HG02870 (cell line): ENCODE results near the gene ARHGEF10L.

Source experiments
- ATAC-seq: cut with Tn5 transposase; IDR thresholded peaks from one replicate; pipeline ENCODE4 v1.9.1; 2021; ENCODE audit warnings: mild to moderate bottlenecking, moderate library complexity; ENCODE audit not compliant: unreplicated experiment

The ARHGEF10L gene

DNA sequence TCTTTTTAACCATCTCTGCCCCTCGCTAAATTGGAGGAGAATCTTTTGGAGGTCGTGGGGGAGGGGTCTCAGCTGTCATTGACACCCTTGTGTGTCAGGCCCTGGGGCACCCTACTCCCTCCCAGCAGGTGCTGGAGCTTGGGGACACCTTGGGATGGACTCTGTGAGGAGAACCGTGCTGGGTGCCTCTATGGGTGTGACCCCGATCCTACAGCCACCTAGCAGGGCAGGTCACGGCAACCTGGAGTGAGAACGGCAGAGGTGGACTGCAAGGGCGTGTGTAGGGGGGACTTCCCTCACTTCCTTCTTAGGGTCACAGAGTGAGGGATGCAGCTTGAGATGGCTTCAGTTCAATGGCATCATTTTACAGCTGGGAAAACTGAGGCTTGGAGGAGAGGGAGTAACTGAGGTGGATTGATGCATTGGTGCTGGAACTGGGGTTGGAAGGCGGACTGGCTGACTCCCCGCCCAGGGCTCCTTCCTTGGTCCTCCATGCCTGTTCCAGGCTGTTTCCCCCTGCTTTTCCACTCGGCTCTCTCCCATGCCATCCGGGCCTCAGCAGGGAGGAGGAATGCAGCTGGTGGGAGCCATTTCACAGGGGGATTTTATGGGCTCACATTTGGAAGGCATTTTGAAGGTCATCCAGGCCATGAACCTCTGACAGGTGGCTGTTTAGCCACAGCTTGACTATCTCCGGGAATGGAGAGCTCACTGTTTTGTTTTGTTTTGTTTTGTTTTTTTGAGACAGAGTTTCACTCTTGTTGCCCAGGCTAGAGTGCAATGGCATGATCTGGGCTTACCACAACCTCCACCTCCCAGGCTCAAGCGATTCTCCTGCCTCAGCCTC, 18.8 kb upstream of the ARHGEF10L start:
- no peak for ATAC-seq

DNA sequence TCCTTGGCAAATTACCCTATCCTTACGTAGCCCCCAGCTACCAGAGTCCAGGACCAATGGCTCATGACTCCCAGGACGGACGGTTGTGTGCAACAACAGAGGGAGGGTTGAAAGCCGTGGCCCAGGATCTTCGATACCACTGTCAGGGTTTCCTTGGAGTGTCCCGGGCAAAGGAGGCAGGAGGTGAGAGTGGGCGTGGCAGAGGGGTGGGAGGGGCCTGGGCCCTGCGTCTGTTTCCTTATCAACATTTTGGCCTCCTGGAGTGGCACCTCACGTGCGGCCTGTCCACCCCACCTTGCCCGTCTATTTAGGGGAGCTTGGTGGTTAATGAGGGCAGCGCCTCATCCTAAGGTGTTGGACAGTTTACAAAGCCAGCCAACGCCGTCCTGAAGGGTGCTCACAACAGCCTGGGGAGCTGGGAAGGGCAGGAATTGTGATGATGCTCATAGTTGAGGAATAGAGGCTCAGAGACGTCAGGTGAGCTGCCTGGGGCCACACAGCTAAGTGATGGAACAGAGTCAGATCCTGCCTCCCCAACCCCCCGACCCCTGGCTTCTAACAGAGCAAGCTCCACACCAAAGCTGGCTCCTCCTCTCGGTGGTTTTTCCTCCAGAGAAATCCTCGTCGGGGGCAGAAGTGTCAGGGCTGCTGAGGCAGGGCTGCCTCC, 17.4 kb upstream of the ARHGEF10L start:
- ATAC-seq, result no peak

DNA sequence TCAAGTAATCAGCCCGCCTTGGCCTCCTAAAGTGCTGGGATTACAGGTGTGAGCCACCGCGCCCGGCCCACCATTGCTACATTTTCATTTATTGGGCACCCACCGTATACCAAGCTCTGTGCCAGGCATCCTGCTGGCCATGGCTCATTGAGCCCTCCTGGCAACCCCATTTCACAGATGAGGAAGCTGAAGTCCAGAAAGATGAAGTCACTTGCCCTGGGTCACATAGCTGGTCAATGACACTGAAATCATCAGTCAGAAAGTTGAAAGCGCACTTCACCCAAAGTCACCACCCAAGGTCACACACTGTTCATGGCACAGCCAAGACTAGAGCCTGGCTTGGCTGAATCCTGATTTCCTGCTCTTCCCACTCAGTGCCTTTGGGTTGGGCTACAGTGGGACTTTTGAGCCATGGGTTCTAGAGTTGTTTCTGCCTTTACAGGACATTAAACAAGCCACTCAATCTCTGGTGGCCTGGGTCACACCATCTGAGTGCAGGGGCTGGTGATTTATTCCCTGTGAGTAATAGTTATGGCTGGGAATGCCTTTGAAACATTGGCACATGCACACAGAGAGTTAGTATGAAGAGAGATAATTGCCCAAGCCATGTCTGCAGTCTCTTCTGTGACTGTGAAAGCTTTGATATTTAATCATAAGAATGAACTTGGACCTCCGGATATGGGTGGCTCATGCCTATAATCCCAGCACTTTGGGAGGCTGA, 16.0 kb upstream of the ARHGEF10L start:
- no peak for ATAC-seq

DNA sequence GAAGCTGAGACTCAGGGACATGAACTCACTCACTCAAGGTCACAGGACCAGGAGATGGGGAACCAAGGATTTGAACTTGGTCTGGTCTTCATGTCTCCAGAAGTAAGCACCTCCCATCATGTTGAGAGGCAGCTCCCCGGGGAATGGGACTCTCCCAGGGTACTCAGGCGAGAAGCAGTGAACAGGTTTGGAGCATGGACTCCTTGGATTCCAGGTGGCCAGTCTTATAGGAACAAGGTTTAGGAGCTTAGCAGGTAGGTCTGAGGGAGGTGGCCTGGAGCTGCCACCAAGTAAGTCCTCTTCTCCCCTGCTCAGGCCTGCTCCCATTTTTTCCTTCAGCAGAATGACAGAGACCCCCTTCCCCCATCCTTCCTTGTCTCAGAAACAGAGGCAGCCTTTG, 14.9 kb upstream of the ARHGEF10L start:
- ATAC-seq, result no peak

DNA sequence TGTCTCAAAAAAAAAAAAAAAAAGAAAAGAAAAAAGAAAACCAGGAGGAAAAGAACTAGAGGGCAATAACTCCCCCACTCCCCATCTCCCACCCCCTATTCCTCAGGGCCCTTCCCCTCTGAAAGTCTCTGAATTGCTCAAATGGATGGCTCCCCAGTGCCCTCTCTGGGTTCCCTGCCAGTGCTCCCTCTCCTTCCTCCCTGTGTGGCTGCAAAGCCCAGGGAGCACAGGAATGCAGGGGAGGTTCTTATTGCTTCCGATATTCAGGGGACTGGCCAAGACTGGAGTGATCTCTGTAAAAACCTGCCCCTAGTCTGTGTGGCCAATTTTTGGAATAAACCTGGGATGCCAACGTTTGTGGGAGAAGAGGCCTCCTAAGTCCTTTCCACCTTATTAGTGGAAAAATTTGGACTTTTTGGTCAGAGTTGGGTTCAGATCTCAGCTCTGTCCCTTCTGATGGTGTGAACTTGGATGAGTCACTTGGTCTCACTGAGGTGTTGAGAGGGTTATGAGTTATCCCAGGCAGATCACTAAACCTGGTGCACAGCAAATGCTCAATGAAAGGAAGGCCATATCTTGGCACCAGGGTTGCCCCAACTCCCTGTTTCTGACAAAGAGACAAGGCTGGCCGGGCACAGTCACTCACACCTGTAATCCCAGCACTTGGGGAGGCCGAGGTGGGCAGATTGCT, 13.4 kb upstream of the ARHGEF10L start:
- ATAC-seq, result no peak

DNA sequence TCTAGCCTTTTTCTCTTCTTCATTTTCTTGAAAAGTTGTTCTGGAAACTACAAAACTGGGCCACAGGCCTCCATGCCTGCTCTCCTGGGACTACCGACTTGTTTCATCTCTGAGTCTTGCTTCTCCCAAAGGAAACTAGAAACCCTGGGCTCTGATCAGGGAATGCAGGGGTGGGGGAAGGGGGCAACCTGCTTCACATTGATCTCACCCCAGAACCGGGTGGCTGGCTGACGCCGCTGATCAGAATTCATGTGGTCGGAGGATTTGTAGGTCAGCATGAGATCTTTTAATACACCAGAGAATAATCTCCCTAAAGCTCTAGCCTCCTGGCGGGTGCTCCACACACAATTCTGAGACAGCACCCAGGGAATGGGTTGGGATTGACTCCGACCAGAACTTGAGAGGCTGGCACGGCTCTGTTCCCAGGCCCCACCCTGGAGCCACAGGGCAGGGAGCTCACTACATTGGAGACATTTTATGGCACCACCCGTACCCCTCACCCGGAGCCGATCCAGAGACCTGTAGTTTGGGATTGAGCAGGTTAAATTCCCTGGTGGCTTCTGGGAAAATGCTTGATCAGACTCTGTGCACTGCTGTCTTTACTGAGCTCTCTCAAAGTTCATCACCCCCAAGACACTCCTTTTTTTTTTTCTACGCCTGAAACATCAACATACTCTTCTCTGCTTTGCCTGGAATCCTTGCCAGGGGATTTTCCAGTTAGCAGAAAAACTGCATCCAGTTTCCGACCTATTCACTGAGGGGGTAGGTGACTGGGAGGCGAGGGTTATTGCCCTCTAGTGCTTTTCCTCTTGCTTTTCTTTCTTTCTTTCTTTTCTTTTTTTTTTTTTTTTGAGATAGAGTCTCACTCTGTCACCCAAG, 12.2 kb upstream of the ARHGEF10L start:
- ATAC-seq, result no peak

DNA sequence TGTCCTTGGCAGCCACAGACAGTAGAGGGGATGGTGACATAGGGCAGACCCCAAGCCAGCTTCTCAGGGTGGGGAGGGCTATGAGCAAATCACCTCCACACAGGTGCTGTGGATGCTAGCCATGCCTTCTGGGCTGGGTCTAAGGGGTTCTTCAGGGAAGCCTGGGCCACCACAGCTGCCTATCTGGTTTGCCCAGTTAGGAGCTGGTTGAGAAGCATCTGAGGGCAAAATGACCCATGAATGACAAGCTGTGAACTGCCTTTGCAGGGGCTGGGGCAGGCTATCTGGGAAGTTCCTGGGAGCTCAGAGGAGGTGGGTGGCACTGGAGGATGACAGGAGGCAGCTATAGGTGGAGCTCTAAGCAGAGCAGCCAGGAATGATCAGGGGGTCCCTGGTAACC, 10.1 kb upstream of the ARHGEF10L start:
- ATAC-seq, result no peak

DNA sequence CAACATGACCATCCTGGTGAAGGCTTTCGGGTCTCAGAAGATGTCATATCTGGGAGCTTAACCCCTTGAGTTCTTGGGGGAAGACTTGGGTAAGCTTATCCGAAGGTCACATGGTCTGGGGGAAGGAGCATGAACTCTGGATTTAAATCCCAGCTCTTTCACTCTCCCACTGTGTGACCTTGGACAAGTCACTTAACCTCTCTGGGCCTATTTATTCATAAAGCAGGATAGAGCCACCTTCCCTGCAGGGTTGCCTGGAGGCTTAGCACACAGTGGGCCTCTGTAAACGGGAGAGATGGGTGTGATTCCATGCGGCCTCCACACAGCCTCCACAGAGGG, 8.2 kb upstream of the ARHGEF10L start:
- ATAC-seq, result no peak

DNA sequence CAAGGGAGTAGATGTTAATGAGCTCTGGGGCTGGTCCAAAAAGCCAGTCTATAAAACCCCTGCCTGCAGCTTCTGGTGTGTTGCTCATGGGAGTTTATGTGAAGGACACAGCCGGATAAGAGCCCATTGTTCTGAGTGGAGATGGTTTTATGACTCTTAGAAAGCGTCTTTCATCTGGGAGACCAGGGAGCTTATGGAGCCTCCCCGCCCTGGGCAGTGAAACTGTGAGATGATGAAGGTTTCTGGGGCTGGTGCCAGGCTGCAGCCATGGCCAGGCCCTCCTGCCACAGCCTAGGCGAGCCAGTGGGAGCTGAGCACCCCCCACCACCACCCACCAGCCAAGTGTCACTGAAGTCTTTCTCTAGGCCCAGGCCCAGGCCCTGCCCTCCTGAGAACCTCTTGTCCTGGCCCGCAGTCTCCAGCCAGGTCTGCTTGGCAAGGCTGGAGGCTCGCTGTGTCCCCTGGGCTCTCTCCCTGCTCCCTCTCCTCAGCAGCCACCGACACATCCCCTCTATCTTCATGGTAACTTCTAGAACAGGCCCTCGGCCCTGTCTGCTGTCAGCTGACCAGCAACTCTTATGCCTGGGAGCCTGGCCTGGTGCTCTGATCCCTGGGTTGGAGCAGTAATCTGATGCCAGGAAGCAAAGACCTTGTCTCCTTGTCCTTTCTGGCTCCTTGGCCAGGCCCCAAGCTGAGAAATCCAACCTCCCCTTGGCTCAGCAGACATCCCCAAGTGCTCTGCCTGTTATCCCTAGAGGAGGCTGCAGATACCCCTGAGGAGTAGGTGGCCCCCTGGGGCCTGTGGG, 7.6 kb upstream of the ARHGEF10L start:
- no peak for ATAC-seq

DNA sequence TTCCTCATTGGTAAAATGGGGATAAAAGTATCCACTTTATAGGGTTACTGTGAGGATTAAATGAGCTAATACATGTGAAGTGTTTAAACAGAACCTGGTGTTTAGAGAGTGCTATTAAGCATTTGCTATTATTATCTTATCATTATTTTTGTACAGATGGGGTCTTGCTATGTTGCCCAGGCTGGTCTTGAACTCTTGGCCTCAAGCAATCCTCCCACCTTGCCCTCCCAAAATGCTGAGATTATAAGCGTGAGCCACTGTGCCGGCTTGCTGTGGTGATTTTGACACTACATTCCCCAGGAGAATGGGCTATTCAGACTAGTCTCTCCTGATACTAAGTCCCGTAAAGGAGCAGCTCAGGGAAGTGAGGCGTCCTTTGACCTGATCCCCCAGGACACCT, 6.3 kb upstream of the ARHGEF10L start:
- ATAC-seq, result no peak

DNA sequence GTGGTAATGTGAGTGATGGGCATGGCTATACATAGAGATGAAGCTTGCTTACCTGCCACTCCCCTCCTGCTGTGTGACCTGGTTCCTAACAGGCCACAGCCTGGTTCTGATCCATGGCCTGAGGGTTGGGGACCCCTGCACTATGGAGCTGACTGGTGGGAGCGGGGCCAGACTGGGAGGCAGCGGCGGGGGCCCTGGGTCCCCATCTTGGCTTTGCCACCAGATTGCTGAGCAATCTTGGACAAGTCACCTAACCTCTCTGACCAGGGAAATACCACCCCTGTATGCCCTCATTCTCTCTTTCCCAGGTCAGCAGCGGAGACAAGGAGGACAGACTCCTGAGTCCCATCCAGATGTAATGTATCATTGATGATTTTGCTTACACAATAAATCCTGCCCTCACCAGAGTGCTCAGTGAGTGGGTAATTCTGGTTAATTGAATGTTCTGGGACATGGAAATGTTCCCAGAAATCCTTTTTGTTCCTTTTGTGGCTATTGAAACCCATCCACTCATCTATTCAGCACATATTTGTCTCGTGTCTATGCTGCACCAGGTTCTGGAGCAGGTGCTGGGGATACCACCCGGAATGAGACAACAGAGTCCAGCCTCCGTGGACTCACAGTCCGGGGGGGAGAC, 4.1 kb upstream of the ARHGEF10L start:
- ATAC-seq, result no peak

DNA sequence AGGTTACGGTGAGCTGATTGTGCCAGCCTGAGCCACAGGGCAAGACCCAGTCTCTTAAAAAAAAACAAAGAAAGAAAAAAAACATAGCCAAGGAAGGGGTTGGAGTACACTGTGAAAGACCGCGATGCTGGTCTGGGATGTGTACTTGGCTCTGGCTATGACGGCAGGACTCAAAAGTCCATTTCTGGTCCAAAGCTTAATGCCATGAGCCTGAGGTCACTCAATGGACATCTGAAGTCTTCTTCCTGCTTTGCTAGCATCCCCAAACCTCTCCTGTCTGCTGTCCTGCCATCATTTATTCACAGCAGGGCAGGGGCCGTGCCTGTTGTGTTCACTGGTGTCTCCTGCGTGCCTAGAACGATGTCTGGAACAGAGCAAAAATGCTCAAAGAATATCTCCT, 1.5 kb upstream of the ARHGEF10L start:
- no peak for ATAC-seq

DNA sequence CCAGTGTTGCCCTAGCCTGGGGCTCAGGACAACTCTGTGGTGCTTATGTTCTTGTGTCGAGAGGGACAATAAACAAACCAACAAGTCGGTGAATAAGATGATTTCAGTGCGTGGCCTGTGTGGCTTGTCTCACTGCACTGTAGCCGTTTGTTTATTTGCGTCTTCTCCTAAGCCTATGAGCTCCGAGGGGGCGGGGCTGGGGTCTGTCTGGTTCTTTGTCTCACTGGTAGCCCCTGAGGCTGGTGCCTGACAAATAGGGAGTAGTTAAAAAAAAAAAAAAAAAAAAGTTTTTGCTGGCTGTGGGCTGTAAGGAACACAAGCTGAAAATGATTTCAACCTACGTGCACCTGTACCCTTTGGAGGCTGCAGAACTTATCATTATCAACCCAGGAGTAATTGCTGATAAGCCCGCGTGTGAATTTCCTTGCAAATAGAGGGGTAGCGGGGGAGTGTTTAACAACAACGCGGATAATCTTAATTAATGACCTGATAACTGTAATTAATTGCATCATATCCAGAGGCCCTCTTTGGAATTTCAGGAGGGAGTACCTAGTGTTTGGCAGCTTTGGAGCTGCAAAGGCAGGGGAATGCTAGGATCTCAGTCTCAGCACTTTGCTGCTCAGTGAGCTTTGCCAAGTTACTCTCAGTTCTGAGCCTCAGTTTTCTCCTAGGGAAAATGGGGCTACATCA, 925 bp upstream of the ARHGEF10L start:
- ATAC-seq, result no peak

DNA sequence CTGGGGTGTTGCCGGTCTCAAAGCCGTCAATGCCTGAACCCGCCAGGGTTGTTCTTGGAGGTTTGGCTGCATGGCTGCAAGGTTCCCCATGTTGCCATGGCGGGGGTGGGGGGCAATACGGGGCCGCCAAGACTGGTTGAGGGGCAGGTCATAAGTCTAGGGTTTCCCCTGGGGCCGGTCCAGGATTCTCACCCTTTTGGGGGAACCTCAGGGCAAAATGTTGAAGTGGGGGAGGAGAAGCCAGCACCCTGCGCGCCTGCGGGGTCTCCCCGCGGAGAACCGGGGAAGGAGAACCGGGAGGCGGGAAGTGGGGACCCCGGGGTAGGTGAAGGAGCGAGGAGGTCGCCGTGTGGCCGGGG, 401 bp upstream of the ARHGEF10L start:
- ATAC-seq, result no peak

DNA sequence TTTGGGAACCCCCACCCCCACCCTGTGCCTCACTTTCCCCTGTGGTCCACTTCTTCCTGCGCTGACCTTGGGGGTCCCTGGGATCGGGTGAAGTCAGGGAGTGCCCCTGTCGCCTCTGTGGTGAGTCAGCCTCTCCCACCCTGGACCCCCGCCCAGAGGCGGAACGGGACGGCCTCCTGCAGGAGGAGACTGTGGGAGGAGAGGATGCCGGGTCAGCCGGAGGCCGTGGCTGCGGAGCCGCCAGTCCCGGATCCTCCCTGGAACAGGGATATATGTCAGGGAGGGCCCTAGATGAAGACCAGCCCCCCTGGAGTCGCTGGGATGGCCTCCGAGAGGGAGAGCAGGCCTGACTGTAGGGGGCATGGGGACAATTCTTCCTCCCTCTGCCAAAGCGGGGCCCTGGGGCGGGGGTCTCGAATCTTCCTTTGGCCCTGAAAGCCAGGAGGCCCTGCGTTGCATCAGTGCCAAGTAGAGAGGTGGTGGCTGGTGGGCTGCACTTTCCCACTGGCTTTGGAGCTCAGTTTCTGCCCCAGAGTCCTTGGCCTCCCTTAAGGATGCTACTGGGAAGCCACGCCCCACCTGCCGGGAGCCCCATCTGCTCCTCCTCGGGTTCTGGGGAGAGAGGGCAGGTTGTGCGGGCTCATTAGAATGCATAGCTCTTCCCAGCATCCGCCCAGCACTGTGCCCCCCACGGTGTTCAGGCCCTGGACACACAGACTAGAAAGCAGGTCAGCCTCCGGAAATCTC, 930 bp downstream of the ARHGEF10L start:
- no peak for ATAC-seq

DNA sequence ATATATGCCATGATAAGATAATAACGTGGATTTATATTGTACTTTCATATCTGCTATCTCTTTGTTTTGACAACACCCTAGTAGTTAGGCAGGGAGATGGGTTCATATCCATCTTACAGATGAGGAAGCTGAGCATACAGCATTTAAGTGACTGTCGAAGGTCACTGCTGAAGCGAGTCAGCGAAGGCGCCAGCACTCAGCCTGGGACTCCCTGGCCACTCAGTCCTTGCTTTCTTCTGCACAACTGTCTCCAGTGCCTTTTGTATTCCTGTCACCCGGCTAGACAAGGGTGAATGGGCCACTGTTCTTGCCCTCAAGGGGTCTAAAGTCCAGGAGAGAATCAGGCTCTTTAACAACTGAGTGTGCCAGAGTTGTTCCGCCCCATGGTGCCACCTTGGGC, 3.1 kb downstream of the ARHGEF10L start:
- ATAC-seq, result no peak

DNA sequence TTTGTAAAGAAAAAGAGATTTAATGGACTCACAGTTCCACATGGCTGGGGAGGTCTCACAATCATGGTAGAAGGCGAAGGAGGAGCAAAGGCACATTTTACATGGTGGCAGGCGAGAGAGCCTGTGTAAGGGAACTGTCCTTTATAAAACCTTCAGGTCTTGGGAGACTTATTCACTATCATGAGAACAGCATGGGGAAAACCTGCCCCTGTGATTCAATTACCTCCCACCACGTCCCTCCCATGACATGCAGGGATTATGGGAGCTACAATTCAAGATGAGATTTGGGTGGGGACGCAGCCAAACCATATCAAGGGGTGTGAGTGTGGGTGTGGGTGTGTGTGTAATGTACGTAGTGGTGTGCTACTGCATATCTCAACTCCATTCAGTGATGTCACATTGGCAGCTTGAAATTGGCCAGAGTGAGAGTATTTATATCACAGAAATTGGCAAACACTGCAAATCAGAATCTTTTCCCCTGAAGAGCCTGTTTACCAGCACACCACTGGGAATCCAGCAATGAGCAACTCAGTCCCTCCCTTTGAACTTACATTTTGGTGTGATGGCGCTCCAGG, 5.4 kb downstream of the ARHGEF10L start:
- no peak for ATAC-seq

DNA sequence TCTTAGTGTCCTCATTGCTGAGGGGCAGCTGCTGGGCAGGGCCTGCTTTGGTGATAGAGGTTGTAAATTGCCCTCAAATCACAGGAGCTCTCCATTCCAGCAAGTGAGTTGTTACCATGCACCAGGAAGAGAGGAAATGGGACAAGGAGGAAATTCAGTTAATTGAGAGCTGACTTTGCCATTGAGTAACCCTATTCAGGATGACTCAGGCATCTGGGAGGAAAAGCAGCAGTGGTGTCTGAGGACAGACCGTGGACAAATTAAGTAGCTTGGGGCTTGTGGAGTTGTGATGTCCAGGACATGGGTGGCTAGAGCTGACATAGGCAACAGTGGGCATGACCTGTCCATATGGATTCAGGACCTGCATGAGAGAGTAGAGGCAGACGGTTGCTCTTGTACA, 5.9 kb downstream of the ARHGEF10L start:
- no peak for ATAC-seq
